ENCODE results near the gene KCNT1. TPM values are rescaled to one million over a fixed set of nuclear protein-coding genes. Genes with fewer than 3 reads are reported as not detected.

KCNT1 gene
- total RNA-seq, 1 experiment from 2014 or later: not detected

DNA sequence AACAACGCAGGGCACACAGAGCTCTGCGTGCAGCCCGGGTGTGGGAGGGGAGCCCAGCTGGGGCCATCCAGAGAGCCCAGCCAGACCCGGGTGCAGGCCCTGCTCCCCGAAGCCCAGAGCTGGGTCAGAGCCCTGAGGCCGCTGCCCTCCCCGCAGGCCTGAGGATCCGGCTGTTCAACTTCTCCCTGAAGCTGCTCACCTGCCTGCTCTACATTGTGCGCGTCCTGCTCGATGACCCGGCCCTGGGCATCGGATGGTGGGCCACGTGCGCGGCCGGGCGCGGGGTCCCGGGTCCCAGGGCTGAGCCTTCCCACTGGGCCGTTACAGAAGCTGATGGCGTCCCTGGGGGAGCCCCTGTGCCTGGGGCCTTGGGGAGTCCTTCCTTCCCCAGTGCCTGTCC lies 48.8 kb downstream of the KCNT1 start:
- intact Hi-C loops (cut with micrococcal nuclease; ENCODE audit: unreplicated experiment): no loop called here
- H3K36me3 ChIP-seq (ENCODE audit: insufficient read depth, low read length, poor library complexity, severe bottlenecking): no peaks in the 10 kb centered on the region
- no peaks in the 10 kb centered on the region for H3K27me3 ChIP-seq (replicated peaks; ENCODE audit: insufficient read depth, low read depth, low read length, poor library complexity)
- ChIA-PET POLR2A (ENCODE audit: low non-redundant PET) (no interaction called here), CTCF (no interaction called here)
- DNase-seq (ENCODE audit: low spot score): no peak
- H3K27ac ChIP-seq (ENCODE audit: low read depth, low read length, poor library complexity, severe bottlenecking): no peak overlapping the region
- H3K9me3 ChIP-seq (ENCODE audit: low read depth, low read length, poor library complexity, severe bottlenecking): no peaks in the 10 kb centered on the region
- TF ChIP-seq, protein P1, sequence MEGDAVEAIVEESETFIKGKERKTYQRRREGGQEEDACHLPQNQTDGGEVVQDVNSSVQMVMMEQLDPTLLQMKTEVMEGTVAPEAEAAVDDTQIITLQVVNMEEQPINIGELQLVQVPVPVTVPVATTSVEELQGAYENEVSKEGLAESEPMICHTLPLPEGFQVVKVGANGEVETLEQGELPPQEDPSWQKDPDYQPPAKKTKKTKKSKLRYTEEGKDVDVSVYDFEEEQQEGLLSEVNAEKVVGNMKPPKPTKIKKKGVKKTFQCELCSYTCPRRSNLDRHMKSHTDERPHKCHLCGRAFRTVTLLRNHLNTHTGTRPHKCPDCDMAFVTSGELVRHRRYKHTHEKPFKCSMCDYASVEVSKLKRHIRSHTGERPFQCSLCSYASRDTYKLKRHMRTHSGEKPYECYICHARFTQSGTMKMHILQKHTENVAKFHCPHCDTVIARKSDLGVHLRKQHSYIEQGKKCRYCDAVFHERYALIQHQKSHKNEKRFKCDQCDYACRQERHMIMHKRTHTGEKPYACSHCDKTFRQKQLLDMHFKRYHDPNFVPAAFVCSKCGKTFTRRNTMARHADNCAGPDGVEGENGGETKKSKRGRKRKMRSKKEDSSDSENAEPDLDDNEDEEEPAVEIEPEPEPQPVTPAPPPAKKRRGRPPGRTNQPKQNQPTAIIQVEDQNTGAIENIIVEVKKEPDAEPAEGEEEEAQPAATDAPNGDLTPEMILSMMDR (conservative IDR thresholded peaks at IDR 0.05; ENCODE audit: low read depth, low read length): no peak
- no peak for TF ChIP-seq EZH2 (IDR thresholded peaks at IDR 0.05; ENCODE audit: borderline replicate concordance, low read depth, low read length, poor library complexity, severe bottlenecking)
- no TSS peak for BruUV-seq (replicated peaks)
- H3K4me1 ChIP-seq (ENCODE audit: insufficient read depth, low read length, poor library complexity, severe bottlenecking): no peaks in the 10 kb centered on the region
- H3K4me3 ChIP-seq (ENCODE audit: low read depth, low read length, poor library complexity, severe bottlenecking): no peak overlapping the region

DNA sequence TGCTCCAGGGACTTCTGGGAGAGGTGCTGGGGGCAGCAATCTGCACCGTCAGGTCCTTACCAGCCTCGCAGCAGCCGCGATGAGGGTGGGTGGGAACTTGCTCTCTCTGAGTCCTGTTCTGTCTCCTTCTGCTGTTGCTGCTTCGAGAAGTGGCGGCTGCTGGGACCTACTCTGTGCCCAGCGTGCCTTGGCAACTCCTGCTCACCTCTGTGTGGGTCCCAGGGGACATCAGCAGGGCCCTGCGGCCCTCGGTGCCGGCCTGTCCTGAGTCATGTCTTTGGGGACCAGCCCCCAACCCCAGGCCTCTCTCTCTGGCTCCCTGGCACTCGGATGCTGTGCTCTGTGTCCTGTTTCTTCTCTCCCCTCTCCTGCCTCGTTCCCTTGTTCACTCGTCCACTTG lies 49.5 kb downstream of the KCNT1 start:
- ChIA-PET CTCF (no interaction called here), POLR2A (ENCODE audit: low non-redundant PET) (no interaction called here)
- no peaks in the 10 kb centered on the region for H3K9me3 ChIP-seq (ENCODE audit: low read depth, low read length, poor library complexity, severe bottlenecking)
- no peak overlapping the region for H3K27ac ChIP-seq (ENCODE audit: low read depth, low read length, poor library complexity, severe bottlenecking)
- no peak for DNase-seq (ENCODE audit: low spot score)
- TF ChIP-seq, protein P1 (conservative IDR thresholded peaks at IDR 0.05; ENCODE audit: low read depth, low read length): no peak
- no peak for TF ChIP-seq EZH2 (IDR thresholded peaks at IDR 0.05; ENCODE audit: borderline replicate concordance, low read depth, low read length, poor library complexity, severe bottlenecking)
- H3K4me1 ChIP-seq (ENCODE audit: insufficient read depth, low read length, poor library complexity, severe bottlenecking): no peaks in the 10 kb centered on the region
- no peak overlapping the region for H3K4me3 ChIP-seq (ENCODE audit: low read depth, low read length, poor library complexity, severe bottlenecking)
- BruUV-seq (replicated peaks): no TSS peak
- intact Hi-C loops (cut with micrococcal nuclease; ENCODE audit: unreplicated experiment): no loop called here
- no peaks in the 10 kb centered on the region for H3K27me3 ChIP-seq (replicated peaks; ENCODE audit: insufficient read depth, low read depth, low read length, poor library complexity)
- no peaks in the 10 kb centered on the region for H3K36me3 ChIP-seq (ENCODE audit: insufficient read depth, low read length, poor library complexity, severe bottlenecking)

DNA sequence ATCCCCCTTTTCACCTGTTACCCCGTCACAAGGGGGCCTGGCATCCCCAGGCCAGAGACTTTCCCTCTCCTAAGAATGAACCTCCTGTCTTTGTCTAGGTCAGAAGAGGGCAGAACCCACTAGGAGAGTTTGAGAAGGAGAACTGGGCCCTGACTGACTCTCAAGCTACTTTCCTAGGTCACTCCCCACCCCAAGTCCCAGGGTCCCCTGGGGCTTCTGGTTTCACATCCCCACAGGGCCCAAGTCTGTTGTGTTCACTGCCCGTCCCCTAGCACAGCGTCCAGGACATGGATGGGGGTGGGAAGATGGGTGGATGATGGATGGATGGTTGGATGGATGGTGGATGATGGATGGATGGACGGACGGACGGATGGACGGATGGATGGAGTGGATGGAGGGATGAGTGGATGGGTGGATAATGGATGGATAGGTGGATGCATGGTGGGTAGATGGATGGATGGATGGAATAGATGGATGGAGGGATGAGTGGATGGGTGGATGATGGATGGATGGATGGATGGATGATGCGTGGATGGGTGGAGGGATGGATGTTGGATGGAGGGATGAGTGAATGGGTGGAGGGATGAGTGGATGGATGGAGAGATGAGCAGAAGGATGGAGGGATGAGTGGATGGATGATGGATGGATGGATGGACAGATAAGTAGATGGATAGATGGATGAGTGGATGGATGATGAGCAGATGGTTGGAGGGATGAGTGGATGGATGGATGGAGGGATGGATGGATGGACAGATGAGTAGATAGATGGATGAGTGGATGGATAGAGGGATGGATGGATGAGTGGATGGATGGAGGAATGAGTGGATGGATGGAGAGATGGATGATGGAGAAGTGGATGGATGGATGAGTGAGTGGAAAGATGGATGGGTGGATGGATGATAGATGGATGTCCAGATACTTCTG lies 50.6 kb downstream of the KCNT1 start:
- H3K4me1 ChIP-seq (ENCODE audit: insufficient read depth, low read length, poor library complexity, severe bottlenecking): no peaks in the 10 kb centered on the region
- H3K9me3 ChIP-seq (ENCODE audit: low read depth, low read length, poor library complexity, severe bottlenecking): no peaks in the 10 kb centered on the region
- no peak for DNase-seq (ENCODE audit: low spot score)
- ChIA-PET POLR2A (ENCODE audit: low non-redundant PET) (no interaction called here), CTCF (no interaction called here)
- no peak overlapping the region for H3K4me3 ChIP-seq (ENCODE audit: low read depth, low read length, poor library complexity, severe bottlenecking)
- H3K36me3 ChIP-seq (ENCODE audit: insufficient read depth, low read length, poor library complexity, severe bottlenecking): no peaks in the 10 kb centered on the region
- no peak for TF ChIP-seq EZH2 (IDR thresholded peaks at IDR 0.05; ENCODE audit: borderline replicate concordance, low read depth, low read length, poor library complexity, severe bottlenecking)
- TF ChIP-seq, protein P1 (conservative IDR thresholded peaks at IDR 0.05; ENCODE audit: low read depth, low read length): no peak
- no peaks in the 10 kb centered on the region for H3K27me3 ChIP-seq (replicated peaks; ENCODE audit: insufficient read depth, low read depth, low read length, poor library complexity)
- no peak overlapping the region for H3K27ac ChIP-seq (ENCODE audit: low read depth, low read length, poor library complexity, severe bottlenecking)
- intact Hi-C loops (cut with micrococcal nuclease; ENCODE audit: unreplicated experiment): no loop called here
- no TSS peak for BruUV-seq (replicated peaks)
